Thyroid gland (tissue), 4 donors: ENCODE results near the gene CPNE2. TPM values are rescaled to one million over a fixed set of nuclear protein-coding genes. Genes with fewer than 3 reads are reported as not detected.
A peak's percentile ranks its signal among the peaks of the same experiment; 100 is the strongest.

Source experiments
- DNase-seq, 2 donors: peaks; one replicate each; pipeline ENCODE4 v3.0.0-alpha.2; 2019
- H3K27ac ChIP-seq, 3 donors: fragments of 200-600 bp; sonication (generic); 1 replicate in 2 of 3; 2 replicates in 1 of 3; pipeline ENCODE4 v1.5.1; 2016 to 2019; ENCODE audit warnings: mild to moderate bottlenecking in 1 of 3, moderate library complexity in 1 of 3
- H3K27me3 ChIP-seq: fragments of 200-600 bp; sonication (generic); one replicate; pipeline ENCODE4 v1.5.1; 2019
- H3K36me3 ChIP-seq, 2 donors: fragments of 200-600 bp; sonication (generic); one replicate each; pipeline ENCODE4 v1.5.1; 2016 to 2019
- H3K4me1 ChIP-seq, 2 donors: fragments of 200-600 bp; sonication (generic); one replicate each; pipeline ENCODE4 v1.5.1; 2017 to 2019
- H3K4me3 ChIP-seq, 3 donors: fragments of 200-600 bp; sonication (generic); replicated peaks in 1 of 3; 1 replicate in 2 of 3; 2 replicates in 1 of 3; pipeline ENCODE4 v1.5.1; 2016; ENCODE audit warnings: mild to moderate bottlenecking in 1 of 3
- H3K9me3 ChIP-seq: fragments of 200-600 bp; sonication (generic); one replicate; pipeline ENCODE4 v1.5.1; 2017
- POLR2A ChIP-seq, 2 donors: fragments of 450-650 bp; IDR thresholded peaks; one replicate each; pipeline ENCODE4 v1.6.1; 2017; ENCODE audit warnings: antibody characterized with exemption in 2 of 2, mild to moderate bottlenecking in 2 of 2, moderate library complexity in 1 of 2
- WGBS, 2 donors: methylation state at CpG; one replicate each; pipeline ENCODE4 v1.1.5; 2017; 5-methylcytosine and 5-hydroxymethylcytosine counted together
- intact Hi-C: fragments of 100-400 bp; cut with DNase I; formaldehyde crosslinking; loops from one replicate; pipeline ENCODE4 v1.15.1; 2023
- total RNA-seq, 4 donors: library from RNA; depleted of rRNA; stranded (reverse); fragments of >200 nt; gene quantifications; one replicate each; pipeline ENCODE4 v1.2.3, GENCODE V29; 2016
- TF ChIP-seq, protein P1 (sequence below), 6 experiments: fragments of 200-600 bp in 3 of 6; fragments of 450-650 bp in 3 of 6; sonication (generic) in 3 of 6; IDR thresholded peaks; one replicate each; pipeline ENCODE4 v1.5.1; 2016 to 2019; ENCODE audit warnings: antibody characterized with exemption in 6 of 6, mild to moderate bottlenecking in 2 of 6, inconsistent platforms in 1 of 6, moderate library complexity in 1 of 6

Gene CPNE2
- total RNA-seq, 4 donors from 2014 or later: 26.6 to 33.3 (median 29.2) TPM

DNA sequence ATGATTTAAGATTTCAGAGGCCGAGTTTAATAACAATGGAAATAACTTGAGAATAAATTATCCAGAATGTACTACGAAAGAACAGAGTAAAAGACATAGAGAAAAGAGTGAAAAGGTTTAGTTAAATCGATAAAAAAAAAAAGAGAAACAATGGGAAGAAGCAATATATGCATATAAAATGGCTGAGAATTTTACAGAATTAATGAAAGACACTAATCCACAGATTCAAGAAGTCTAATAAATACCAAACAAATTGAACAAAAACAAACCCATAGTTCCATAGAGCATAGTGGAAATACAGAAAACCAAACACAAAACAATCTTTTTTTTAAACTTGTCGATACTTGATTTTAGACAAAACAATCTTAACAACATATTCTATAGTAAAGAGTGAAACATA lies 91.7 kb downstream of the CPNE2 start:
- 95 to 97% methylated on average over 4 of the region's 4 CpGs for WGBS, 2 donors
- Histone ChIP-seq H3K27ac (no peak overlapping the region), H3K36me3 (no peaks in the 10 kb centered on the region), H3K4me1 (peaks cover 26 to 29% of the 10 kb centered on the region in 2 donors), H3K27me3 (no peaks in the 10 kb centered on the region), H3K4me3 (no peak overlapping the region), H3K9me3 (no peaks in the 10 kb centered on the region)
- no peak for DNase-seq
- intact Hi-C loops: loop anchor here (10.0 kb wide), 1 partner anchor 61 kb away; the partner anchor contains the start of gene ARL2BP
- TF ChIP-seq, protein P1, sequence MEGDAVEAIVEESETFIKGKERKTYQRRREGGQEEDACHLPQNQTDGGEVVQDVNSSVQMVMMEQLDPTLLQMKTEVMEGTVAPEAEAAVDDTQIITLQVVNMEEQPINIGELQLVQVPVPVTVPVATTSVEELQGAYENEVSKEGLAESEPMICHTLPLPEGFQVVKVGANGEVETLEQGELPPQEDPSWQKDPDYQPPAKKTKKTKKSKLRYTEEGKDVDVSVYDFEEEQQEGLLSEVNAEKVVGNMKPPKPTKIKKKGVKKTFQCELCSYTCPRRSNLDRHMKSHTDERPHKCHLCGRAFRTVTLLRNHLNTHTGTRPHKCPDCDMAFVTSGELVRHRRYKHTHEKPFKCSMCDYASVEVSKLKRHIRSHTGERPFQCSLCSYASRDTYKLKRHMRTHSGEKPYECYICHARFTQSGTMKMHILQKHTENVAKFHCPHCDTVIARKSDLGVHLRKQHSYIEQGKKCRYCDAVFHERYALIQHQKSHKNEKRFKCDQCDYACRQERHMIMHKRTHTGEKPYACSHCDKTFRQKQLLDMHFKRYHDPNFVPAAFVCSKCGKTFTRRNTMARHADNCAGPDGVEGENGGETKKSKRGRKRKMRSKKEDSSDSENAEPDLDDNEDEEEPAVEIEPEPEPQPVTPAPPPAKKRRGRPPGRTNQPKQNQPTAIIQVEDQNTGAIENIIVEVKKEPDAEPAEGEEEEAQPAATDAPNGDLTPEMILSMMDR (IDR thresholded peaks at IDR 0.05): no peak
- no peak for TF ChIP-seq POLR2A (IDR thresholded peaks at IDR 0.05)

DNA sequence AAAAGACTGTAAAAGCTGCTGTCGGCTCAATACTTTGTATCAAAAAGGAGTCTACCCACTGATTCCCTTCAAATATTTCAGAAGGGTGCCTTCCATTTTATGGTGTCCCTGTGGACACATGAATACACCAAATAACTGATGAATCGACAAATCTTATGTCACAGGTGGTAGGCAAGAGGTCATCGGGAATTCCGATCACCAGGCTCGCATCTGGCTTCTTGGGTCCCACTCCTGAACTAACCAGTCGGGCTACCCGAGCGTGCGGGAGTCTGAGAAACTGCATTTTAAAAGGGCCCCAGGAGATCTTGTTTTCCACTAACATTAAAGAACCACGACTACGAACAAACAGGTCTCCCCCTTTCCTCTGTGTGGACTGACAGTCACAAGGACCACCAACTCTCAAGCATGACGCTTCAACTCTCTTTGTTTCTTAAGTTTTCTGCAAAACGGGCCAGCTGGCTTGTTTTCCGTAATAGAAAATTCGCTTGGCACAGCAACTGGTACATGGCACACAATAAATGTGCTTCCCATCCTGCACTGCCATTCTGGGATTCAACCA lies 92.6 kb downstream of the CPNE2 start:
- no peaks in the 10 kb centered on the region for H3K36me3 ChIP-seq
- no peaks in the 10 kb centered on the region for H3K9me3 ChIP-seq
- TF ChIP-seq, protein P1 (IDR thresholded peaks at IDR 0.05): no peak
- TF ChIP-seq POLR2A (IDR thresholded peaks at IDR 0.05): no peak
- H3K4me1 ChIP-seq: peaks cover 20 to 22% of the 10 kb centered on the region in 2 donors
- WGBS, 2 donors: 21 to 24% methylated on average over 15 of the region's 15 CpGs
- intact Hi-C loops: loop anchor here (10.0 kb wide), 1 partner anchor 60 kb away; the partner anchor contains the start of gene ARL2BP
- peak overlapping the region; percentile 73 to 98 (median 90) for H3K4me3 ChIP-seq
- H3K27ac ChIP-seq: peak overlapping the region; percentile 85 to 91 (median 88)
- H3K27me3 ChIP-seq: no peaks in the 10 kb centered on the region
- no peak for DNase-seq

DNA sequence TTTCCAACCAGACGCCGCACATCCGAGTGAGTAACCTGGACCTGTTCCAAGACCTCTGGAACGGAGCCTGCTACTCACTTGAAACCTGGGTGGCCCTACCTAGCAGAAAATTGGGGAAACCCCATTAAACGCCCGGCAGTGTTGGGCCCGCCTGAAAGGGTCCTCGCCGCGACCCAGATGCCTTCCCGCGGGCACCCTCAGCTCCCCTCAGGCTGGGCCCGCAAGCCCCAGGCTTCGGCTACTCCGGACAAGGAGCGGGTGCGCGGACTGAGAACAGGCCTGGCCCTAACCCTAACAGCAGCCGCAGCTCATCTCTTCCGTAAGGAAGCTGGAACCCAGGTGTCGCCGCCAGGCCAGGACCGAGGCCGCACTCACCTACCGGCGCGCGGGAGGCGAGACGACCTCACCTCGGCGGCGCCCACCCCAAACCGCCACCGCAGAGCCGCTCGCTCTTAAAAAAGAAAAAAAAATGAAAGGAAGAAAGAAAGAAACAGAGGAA lies 93.1 kb downstream of the CPNE2 start:
- 0 to 1% methylated on average over 25 to 35 of the region's 37 CpGs for WGBS, 2 donors
- H3K4me1 ChIP-seq: peaks cover 15 to 22% of the 10 kb centered on the region in 2 donors
- DNase-seq: peak; percentile 67 to 70
- no peaks in the 10 kb centered on the region for H3K9me3 ChIP-seq
- H3K4me3 ChIP-seq: peak overlapping the region; percentile 73 to 98 (median 90)
- H3K27ac ChIP-seq: peak overlapping the region; percentile 85 to 91 (median 88)
- no peak for TF ChIP-seq POLR2A (IDR thresholded peaks at IDR 0.05)
- TF ChIP-seq, protein P1 (IDR thresholded peaks at IDR 0.05): no peak
- H3K36me3 ChIP-seq: no peaks in the 10 kb centered on the region
- no peaks in the 10 kb centered on the region for H3K27me3 ChIP-seq
- intact Hi-C loops: loop anchor here (10.0 kb wide), 1 partner anchor 59 kb away; the partner anchor contains the start of gene ARL2BP

DNA sequence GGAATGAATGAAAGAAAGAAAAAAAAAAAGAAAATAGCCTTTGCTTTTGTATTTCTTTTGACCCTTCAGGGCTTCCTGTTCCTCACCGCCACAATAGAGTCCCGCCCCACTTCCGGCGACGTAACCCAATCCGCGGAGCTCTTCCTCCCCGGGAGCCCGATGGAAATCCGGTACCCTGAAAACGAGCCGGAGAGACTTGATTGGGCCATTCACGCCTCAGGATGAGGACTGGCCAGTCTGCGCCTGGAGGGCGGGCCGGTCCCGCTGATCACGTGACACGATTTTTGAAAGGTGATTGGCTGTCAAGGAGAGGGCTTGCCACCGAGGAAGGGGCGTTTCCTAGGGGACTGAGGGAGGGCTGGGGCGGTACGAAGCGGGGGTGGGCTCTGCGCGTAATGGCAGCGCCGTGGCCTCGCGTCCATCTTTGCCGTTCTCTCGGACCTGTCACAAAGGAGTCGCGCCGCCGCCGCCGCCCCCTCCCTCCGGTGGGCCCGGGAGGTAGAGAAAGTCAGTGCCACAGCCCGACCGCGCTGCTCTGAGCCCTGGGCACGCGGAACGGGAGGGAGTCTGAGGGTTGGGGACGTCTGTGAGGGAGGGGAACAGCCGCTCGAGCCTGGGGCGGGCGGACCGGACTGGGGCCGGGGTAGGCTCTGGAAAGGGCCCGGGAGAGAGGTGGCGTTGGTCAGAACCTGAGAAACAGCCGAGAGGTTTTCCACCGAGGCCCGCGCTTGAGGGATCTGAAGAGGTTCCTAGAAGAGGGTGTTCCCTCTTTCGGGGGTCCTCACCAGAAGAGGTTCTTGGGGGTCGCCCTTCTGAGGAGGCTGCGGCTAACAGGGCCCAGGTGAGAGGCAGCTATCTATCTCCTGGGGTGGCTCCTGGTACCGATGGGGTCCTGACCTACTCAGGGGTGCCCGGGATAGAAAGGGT lies 93.8 kb downstream of the CPNE2 start, which contains the start of the genes PSME3IP1 and RSPRY1:
Gene PSME3IP1 (minus strand): TSS at position 95 of the 927 bp plus-strand sequence. CDS start 12,185 bp downstream, outside the sequence.
Gene RSPRY1 (plus strand): TSS at position 385 of the 927 bp plus-strand sequence. CDS start 18,330 bp downstream, outside the sequence.
- Histone ChIP-seq H3K9me3 (no peaks in the 10 kb centered on the region), H3K27me3 (no peaks in the 10 kb centered on the region), H3K36me3 (no peaks in the 10 kb centered on the region), H3K4me3 (peak within 1 kb of the TSS; percentile 81 to 98 (median 95)), H3K4me1 (peaks cover 15 to 25% of the 10 kb centered on the region in 2 donors), H3K27ac (peak within 1 kb of the TSS; percentile 85 to 91 (median 89))
- peak; percentile 98 to 99 for DNase-seq
- peak; percentile 39 to 94 for TF ChIP-seq POLR2A (IDR thresholded peaks at IDR 0.05)
- TF ChIP-seq, protein P1 (IDR thresholded peaks at IDR 0.05): peak in 1 of 6 experiments; percentile 29
- 0 to 1% methylated on average over 50 to 54 of the region's 64 CpGs for WGBS, 2 donors
- intact Hi-C loops: loop anchor here (10.0 kb wide), 1 partner anchor 59 kb away; the partner anchor contains the start of gene ARL2BP
